Central memory CD8-positive, alpha-beta T cell (primary cell): Measurements from ENCODE around the gene GATA1.
A peak's percentile ranks its signal among the peaks of the same experiment; 100 is the strongest.

ENCODE experiments used
- ATAC-seq: fragments of 150-1000 bp; cut with Tn5 transposase; replicated peaks from 2 replicates; pipeline ENCODE4 v1.10.0; 2022; ENCODE audit warnings: mild to moderate bottlenecking, moderate FRiP score, moderate number of reproducible peaks; ENCODE audit not compliant: poor library complexity, severe bottlenecking; ENCODE audit errors: extremely low read depth
- DNase-seq, 2 donors: peaks; one replicate each; pipeline ENCODE4 v3.0.0; 2021; ENCODE audit warnings: low spot score in 2 of 2
- H3K27ac Mint-ChIP-seq: one replicate; pipeline ENCODE4 v1.8.0; 2022; ENCODE audit warnings: low read depth, mild to moderate bottlenecking, moderate library complexity, mixed read lengths
- H3K27me3 Mint-ChIP-seq: one replicate; pipeline ENCODE4 v1.8.0; 2022; ENCODE audit warnings: mixed read lengths
- H3K36me3 Mint-ChIP-seq: one replicate; pipeline ENCODE4 v1.8.0; 2022; ENCODE audit warnings: mild to moderate bottlenecking, moderate library complexity, mixed read lengths; ENCODE audit not compliant: insufficient read depth
- H3K4me1 Mint-ChIP-seq: one replicate; pipeline ENCODE4 v1.8.0; 2022; ENCODE audit warnings: mixed read lengths
- H3K4me3 Mint-ChIP-seq: one replicate; pipeline ENCODE4 v1.8.0; 2022; ENCODE audit warnings: mild to moderate bottlenecking, moderate library complexity, mixed read lengths
- H3K9me3 Mint-ChIP-seq: one replicate; pipeline ENCODE4 v1.8.0; 2022; ENCODE audit warnings: mixed read lengths

The GATA1 gene

DNA sequence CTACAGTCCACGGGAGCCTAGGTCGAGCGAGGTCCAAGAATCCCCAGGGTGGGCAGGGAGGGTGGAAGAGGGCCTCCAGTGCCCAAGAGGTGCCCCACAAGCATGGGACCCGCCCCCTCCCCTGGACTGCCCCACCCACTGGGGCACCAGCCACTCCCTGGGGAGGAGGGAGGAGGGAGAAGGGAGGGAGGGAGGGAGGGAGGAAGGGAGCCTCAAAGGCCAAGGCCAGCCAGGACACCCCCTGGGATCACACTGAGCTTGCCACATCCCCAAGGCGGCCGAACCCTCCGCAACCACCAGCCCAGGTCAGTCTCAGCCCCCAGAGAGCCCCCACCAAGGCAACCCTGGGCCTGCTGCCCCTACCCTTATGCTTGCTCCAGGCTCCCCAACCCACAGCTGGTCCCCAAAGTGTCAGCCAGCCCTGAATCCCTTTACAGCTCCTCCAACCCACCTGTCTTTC, at the start of gene GATA1:
Gene GATA1 (plus strand): TSS at position 250 of the 460 bp plus-strand sequence. CDS start 4,520 bp downstream, outside the sequence.
- ATAC-seq, result no peak
- Mint-ChIP-seq H3K27me3 (peaks cover 9% of the 10 kb centered on the region), H3K4me3 (no peak within 1 kb of the TSS), H3K27ac (no peak within 1 kb of the TSS), H3K4me1 (peaks cover 19% of the 10 kb centered on the region), H3K9me3 (no peaks in the 10 kb centered on the region), H3K36me3 (no peaks in the 10 kb centered on the region)
- DNase-seq, result no peak

GRCh38 chrX:48736878-48737212, 49.5 kb upstream of the GATA1 start:
- Mint-ChIP-seq H3K36me3 (peaks cover 5% of the 10 kb centered on the region), H3K9me3 (no peaks in the 10 kb centered on the region), H3K4me3 (peak overlapping the region; percentile 88), H3K4me1 (peaks cover 20% of the 10 kb centered on the region), H3K27me3 (no peaks in the 10 kb centered on the region), H3K27ac (peak overlapping the region; percentile 93)
- DNase-seq (no peak), ATAC-seq (no peak)

DNA sequence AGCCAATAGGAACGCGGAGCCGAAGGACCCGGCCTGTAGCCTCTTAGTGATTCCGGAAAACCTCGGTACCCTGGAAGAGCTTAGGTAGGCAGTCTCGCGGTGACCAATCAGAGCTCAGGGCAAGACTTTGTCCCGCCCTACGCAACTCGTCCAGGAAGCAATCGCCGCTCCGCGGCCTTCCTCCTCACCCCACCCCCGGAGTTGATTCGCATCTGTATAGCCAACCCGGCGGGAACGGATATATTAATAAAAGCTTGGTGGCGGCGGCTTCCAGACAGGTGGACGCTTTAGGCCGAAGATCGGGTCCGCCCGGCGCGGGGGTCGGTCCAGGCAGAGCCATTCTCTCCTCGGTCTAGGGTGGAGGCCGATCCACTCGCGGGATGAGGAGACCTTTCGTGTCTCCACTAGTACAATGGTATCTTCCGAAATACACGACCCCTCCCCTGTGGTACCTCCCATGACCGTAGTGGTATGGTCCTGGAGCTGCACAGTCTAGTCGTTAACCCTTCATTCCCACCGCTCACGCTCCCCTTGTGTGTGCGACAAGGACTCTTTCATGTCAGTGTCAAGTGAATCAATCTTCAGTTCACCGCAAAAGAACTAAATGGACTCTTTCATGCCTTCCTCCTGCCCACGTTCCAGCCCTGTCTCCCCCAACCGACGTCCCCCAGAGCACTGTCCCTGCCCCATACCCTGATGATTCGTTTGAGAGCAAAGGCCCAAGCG, 49.0 kb upstream of the GATA1 start:
- Mint-ChIP-seq H3K9me3 (no peaks in the 10 kb centered on the region), H3K4me1 (peaks cover 15% of the 10 kb centered on the region), H3K4me3 (peak overlapping the region; percentile 88), H3K27ac (peak overlapping the region; percentile 93), H3K27me3 (no peaks in the 10 kb centered on the region), H3K36me3 (peaks cover 5% of the 10 kb centered on the region)
- DNase-seq, result peak; percentile 67 to 83
- peak; percentile 98 for ATAC-seq

- Mint-ChIP-seq H3K36me3 (peaks cover 5% of the 10 kb centered on the region), H3K4me1 (peaks cover 15% of the 10 kb centered on the region), H3K4me3 (peak overlapping the region; percentile 88), H3K27ac (peak overlapping the region; percentile 93), H3K9me3 (no peaks in the 10 kb centered on the region), H3K27me3 (no peaks in the 10 kb centered on the region)
- DNase-seq, result no peak
- ATAC-seq, result no peak
Measured at GRCh38 chrX:48737940-48738339, 48.5 kb upstream of the GATA1 start.

DNA sequence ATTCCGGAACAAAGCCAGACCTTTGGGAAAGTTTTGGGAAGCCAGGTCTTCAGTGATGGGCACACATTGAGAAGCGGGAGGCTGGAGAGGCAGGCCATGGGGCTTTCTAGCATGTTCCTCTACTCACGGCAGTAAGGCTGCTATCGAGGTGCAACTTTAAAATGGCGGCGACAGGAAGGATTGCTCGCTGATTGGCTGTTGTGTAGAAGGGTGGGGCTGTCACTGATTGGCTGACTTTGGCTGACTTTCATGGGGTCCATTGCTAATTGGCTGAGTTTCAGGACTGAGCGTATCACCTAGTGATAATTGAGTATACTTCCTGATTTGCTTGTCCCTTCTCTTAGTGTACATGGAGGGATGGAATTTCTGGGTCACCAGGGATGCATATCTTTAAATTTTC, 44.6 kb upstream of the GATA1 start:
- ATAC-seq, result no peak
- peaks cover 5% of the 10 kb centered on the region for H3K36me3 Mint-ChIP-seq

DNA sequence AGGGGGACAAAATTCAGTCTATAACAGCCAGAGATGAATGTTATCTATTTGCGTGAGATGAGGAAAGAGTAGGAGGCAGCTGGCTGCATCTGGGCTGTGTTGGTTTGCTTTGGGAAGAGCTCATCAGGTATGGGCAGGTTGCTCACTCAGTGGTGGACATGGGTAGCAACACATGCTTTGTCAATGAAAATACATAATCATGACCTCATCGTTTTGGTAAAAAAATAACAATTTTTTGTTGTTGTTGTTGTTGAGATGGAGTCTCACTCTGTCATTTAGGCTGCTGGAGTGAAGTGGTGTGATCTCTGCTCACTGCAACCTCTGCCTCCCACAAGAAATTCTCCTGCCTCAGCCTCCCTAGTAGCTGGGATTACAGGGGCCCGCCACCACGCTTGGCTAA, 41.2 kb upstream of the GATA1 start:
- ATAC-seq (no peak), DNase-seq (no peak)
- H3K9me3 Mint-ChIP-seq, result no peaks in the 10 kb centered on the region
- H3K27me3 Mint-ChIP-seq, result no peaks in the 10 kb centered on the region
- no peaks in the 10 kb centered on the region for H3K4me1 Mint-ChIP-seq
- no peak overlapping the region for H3K4me3 Mint-ChIP-seq
- no peak overlapping the region for H3K27ac Mint-ChIP-seq
- no peaks in the 10 kb centered on the region for H3K36me3 Mint-ChIP-seq

More for the DNA sequence above, 44.6 kb upstream of the GATA1 start:
- Mint-ChIP-seq H3K4me1 (peaks cover 7% of the 10 kb centered on the region), H3K9me3 (no peaks in the 10 kb centered on the region), H3K27ac (no peak overlapping the region), H3K4me3 (no peak overlapping the region), H3K27me3 (no peaks in the 10 kb centered on the region)
- DNase-seq, result no peak

DNA sequence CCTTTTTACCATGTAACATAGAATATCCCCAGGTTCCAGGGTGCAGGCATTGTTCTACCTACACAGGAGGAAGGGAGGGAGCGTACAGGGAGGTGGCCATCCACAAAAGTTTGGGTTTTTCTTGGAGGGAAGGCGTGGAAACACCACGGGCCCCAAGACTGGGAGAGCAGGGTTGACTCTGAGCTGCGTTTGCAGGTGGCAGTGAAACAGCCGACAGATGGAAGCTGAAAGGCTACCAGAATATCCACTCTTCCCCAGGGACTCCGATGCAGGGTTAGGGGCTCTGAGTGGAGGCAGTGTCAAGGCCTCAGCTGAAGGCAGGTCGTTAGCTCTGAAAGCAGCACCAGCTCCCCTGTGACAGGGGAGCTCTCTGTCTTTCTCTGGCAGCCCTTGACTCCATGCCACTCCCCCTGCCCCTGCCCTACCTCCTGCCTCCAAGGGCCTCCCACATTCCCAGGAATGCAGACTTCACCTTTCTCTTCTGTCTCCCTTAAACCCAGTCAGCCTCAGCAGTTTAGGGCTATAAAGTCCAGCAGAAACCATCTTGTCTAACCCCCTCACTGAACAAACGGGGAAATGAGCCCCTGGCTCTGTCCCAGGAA, 38.9 kb upstream of the GATA1 start:
- Mint-ChIP-seq H3K36me3 (peaks cover 3% of the 10 kb centered on the region), H3K4me1 (peaks cover 6% of the 10 kb centered on the region), H3K27me3 (no peaks in the 10 kb centered on the region), H3K4me3 (no peak overlapping the region), H3K27ac (no peak overlapping the region), H3K9me3 (no peaks in the 10 kb centered on the region)
- no peak for ATAC-seq
- no peak for DNase-seq

- Mint-ChIP-seq H3K4me3 (no peak overlapping the region), H3K27ac (peak overlapping the region; percentile 76), H3K27me3 (no peaks in the 10 kb centered on the region), H3K4me1 (peaks cover 6% of the 10 kb centered on the region), H3K9me3 (no peaks in the 10 kb centered on the region), H3K36me3 (peaks cover 3% of the 10 kb centered on the region)
- DNase-seq (no peak), ATAC-seq (no peak)
Measured at GRCh38 chrX:48749182-48749581, 37.2 kb upstream of the GATA1 start.

DNA sequence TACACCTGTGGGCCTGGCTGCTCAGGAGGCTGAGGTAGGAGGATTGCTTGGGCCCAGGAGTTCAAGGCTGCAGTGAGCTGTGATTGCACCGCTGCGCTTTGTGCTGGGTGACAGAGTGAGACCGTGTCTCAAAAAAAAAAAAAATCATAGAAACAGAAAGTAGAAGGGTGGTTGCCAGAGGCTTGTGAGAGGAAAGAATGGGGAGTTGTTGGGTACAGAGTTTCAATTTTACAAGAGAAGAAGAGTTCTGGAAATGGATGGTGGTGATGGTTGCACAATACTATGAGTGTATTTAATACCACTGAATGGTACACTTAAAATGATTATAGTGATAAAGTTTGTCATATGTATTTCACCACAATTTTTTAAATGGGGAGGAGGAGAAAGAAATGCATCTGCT, 35.0 kb upstream of the GATA1 start:
- H3K27ac Mint-ChIP-seq, result peak overlapping the region; percentile 15
- peaks cover 6% of the 10 kb centered on the region for H3K4me1 Mint-ChIP-seq
- H3K4me3 Mint-ChIP-seq, result no peak overlapping the region
- H3K9me3 Mint-ChIP-seq, result no peaks in the 10 kb centered on the region
- H3K36me3 Mint-ChIP-seq, result peaks cover 6% of the 10 kb centered on the region
- DNase-seq (no peak), ATAC-seq (no peak)
- H3K27me3 Mint-ChIP-seq, result no peaks in the 10 kb centered on the region

DNA sequence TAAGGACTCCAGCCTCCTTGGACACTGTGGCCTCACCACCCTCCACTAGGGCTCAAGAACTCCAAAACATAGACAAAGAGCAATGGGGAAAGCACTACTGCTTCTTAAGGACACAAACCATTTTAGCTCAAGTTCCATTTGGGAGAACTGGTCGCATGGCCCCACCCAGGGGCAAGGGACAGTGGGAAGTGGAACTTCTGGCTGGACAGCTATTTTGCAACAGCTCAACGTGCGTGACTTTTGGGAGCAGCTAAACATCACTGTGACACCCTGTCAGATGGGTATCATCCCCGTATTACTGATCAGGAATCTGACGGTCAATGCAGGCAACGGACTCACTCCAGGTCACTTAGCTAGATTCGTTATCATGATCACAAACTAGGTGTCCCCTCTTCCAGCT, 33.9 kb upstream of the GATA1 start:
- H3K9me3 Mint-ChIP-seq, result no peaks in the 10 kb centered on the region
- H3K4me1 Mint-ChIP-seq, result peaks cover 6% of the 10 kb centered on the region
- H3K4me3 Mint-ChIP-seq, result no peak overlapping the region
- H3K36me3 Mint-ChIP-seq, result peaks cover 6% of the 10 kb centered on the region
- no peak overlapping the region for H3K27ac Mint-ChIP-seq
- DNase-seq, result no peak
- H3K27me3 Mint-ChIP-seq, result no peaks in the 10 kb centered on the region
- ATAC-seq, result no peak

GRCh38 chrX:48753708-48754228, 32.6 kb upstream of the GATA1 start:
- no peak for ATAC-seq
- Mint-ChIP-seq H3K4me1 (peaks cover 6% of the 10 kb centered on the region), H3K36me3 (peaks cover 6% of the 10 kb centered on the region), H3K9me3 (no peaks in the 10 kb centered on the region), H3K27ac (no peak overlapping the region), H3K27me3 (no peaks in the 10 kb centered on the region), H3K4me3 (no peak overlapping the region)
- DNase-seq, result no peak

- Mint-ChIP-seq H3K27ac (no peak overlapping the region), H3K4me3 (no peak overlapping the region), H3K36me3 (peaks cover 6% of the 10 kb centered on the region), H3K27me3 (no peaks in the 10 kb centered on the region), H3K9me3 (no peaks in the 10 kb centered on the region), H3K4me1 (peaks cover 6% of the 10 kb centered on the region)
- DNase-seq (no peak), ATAC-seq (no peak)
Measured at GRCh38 chrX:48754238-48754637, 32.2 kb upstream of the GATA1 start.
